Daoy (cell line): ENCODE measurements around the gene GRAMD1B. TPM values are rescaled to one million over a fixed set of nuclear protein-coding genes. Genes with fewer than 3 reads are reported as not detected.
A peak's percentile ranks its signal among the peaks of the same experiment; 100 is the strongest.

Source experiments
- DNase-seq: peaks from one replicate; pipeline ENCODE4 v3.0.0-alpha.2; 2015; ENCODE audit warnings: low read depth
- total RNA-seq: library from RNA; depleted of rRNA; stranded (reverse); fragments of >200 nt; shearing (Covaris generic); gene quantifications from 2 replicates; pipeline ENCODE4 v1.2.3, GENCODE V29; 2014

GRAMD1B gene
- total RNA-seq, 1 experiment from 2014 or later: 4.1 TPM

- DNase-seq: no peak
Measured at GRCh38 chr11:123409456-123410217, 20.4 kb upstream of the GRAMD1B start.

- no peak for DNase-seq
Measured at GRCh38 chr11:123410218-123410549, 19.9 kb upstream of the GRAMD1B start.

GRCh38 chr11:123413636-123414035, 16.4 kb upstream of the GRAMD1B start:
- DNase-seq: no peak

- no peak for DNase-seq
Measured at GRCh38 chr11:123416566-123416965, 13.5 kb upstream of the GRAMD1B start.

- no peak for DNase-seq
Measured at GRCh38 chr11:123418351-123419114, 11.5 kb upstream of the GRAMD1B start.

GRCh38 chr11:123419731-123420452, 10.2 kb upstream of the GRAMD1B start:
- no peak for DNase-seq

GRCh38 chr11:123421589-123421988, 8.5 kb upstream of the GRAMD1B start:
- DNase-seq: no peak

GRCh38 chr11:123425367-123425766, 4.7 kb upstream of the GRAMD1B start:
- DNase-seq: no peak

GRCh38 chr11:123426789-123427188, 3.3 kb upstream of the GRAMD1B start:
- DNase-seq: no peak

GRCh38 chr11:123427405-123427804, 2.7 kb upstream of the GRAMD1B start:
- DNase-seq: no peak

- no peak for DNase-seq
Measured at GRCh38 chr11:123428116-123428715, 1.9 kb upstream of the GRAMD1B start.

GRCh38 chr11:123429336-123429735, 733 bp upstream of the GRAMD1B start:
- DNase-seq: peak; percentile 43

GRCh38 chr11:123430721-123431497, 840 bp downstream of the GRAMD1B start:
- peak; percentile 67 for DNase-seq

GRCh38 chr11:123431619-123432018, 1.6 kb downstream of the GRAMD1B start:
- DNase-seq: no peak

GRCh38 chr11:123434262-123434661, 4.2 kb downstream of the GRAMD1B start:
- peak; percentile 44 for DNase-seq

- no peak for DNase-seq
Measured at GRCh38 chr11:123434911-123435310, 4.8 kb downstream of the GRAMD1B start.

GRCh38 chr11:123437236-123437979, 7.3 kb downstream of the GRAMD1B start:
- DNase-seq: no peak

- DNase-seq: peak; percentile 36
Measured at GRCh38 chr11:123438131-123438627, 8.1 kb downstream of the GRAMD1B start.

- no peak for DNase-seq
Measured at GRCh38 chr11:123439616-123440015, 9.5 kb downstream of the GRAMD1B start.

GRCh38 chr11:123441161-123441560, 11.1 kb downstream of the GRAMD1B start:
- DNase-seq: no peak
